ENCODE results near the gene NEIL3.

- TF ChIP-seq CTCF (IDR thresholded peaks at IDR 0.05 in 2 of 3, conservative IDR thresholded peaks at IDR 0.05 in 1 of 3; ENCODE audit: borderline replicate concordance in 1 of 3, insufficient read depth in 1 of 3, low read depth in 2 of 3, low read length in 2 of 3) (peak in 2 of 3 experiments; percentile 45 to 46; a peak in 4 of 6 replicates), POLR2AphosphoS5 (IDR thresholded peaks at IDR 0.05; ENCODE audit: low read depth, low read length) (no peak), MAX (IDR thresholded peaks at IDR 0.05) (no peak), EZH2 (IDR thresholded peaks at IDR 0.05) (no peak)
Observed at GRCh38 chr4:177367336-177367735, 57.7 kb downstream of the NEIL3 start.

Data from HCT116 (cell line).